HG03571 (cell line): Measurements from ENCODE around the gene OR9A2.
"Not testable (repeated sequence)": the region's sequence is repeated elsewhere in the genome, so short reads cannot be mapped to it uniquely, and the experiment has no call there.

Experiments used
- ATAC-seq: cut with Tn5 transposase; IDR thresholded peaks from one replicate; pipeline ENCODE4 v1.9.1; 2021; ENCODE audit not compliant: unreplicated experiment

The OR9A2 gene

DNA sequence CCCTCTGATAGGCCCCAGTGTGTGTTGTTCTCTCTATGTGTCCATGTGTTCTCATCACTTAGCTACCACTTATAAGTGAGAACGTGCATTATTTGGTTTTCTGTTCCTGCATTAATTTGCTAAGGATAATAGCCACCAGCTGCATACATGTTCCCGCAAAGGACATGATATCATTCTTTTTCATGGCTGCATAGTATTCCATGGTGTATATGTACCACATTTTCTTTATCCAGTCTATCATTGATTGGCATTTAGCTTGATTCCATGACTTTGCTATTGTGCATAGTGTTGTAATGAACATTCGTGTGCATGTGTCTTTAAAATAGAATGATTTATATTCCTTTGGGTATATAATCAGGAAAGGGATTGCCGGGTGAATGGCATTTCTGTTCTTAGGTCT lies 48.5 kb downstream of the OR9A2 start:
- not testable (repeated sequence) for ATAC-seq
